LNCaP clone FGC (cell line): ENCODE data around the gene NPL.

ENCODE experiments used
- DNase-seq: peaks from one replicate; pipeline ENCODE4 v3.0.0-alpha.2; 2011; ENCODE audit warnings: low read depth
- H3K4me3 ChIP-seq: 2 replicates; pipeline ENCODE4 v1.5.1; 2011; ENCODE audit warnings: mild to moderate bottlenecking, low read depth, low read length, control low read depth
- TF ChIP-seq, protein P1 (sequence below): IDR thresholded peaks from 2 replicates; pipeline ENCODE4 v1.5.1; 2012; ENCODE audit warnings: mild to moderate bottlenecking; ENCODE audit not compliant: control insufficient read depth, insufficient read depth; ENCODE audit errors: extremely low read depth

The NPL gene

DNA sequence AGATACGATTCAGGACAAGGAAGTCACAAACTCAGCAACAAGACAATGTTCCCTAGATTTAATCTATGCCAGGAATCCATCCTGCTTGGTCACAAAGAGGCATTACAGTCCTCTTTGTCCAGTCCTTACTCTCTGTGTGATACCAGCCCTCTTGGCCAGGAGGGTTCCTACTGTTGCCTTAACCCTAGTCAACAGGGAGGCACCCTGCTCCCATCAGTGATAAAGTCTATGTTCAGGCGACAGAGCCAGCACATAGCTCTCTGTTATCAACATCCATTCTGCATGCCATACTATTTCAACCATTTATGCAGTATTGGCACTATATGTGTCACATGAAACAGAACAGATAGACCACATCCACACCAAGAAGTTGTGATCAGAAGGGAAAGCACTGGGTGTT is 4.4 kb upstream of the NPL start:
- no peak overlapping the region for H3K4me3 ChIP-seq
- no peak for DNase-seq
- TF ChIP-seq, protein P1, sequence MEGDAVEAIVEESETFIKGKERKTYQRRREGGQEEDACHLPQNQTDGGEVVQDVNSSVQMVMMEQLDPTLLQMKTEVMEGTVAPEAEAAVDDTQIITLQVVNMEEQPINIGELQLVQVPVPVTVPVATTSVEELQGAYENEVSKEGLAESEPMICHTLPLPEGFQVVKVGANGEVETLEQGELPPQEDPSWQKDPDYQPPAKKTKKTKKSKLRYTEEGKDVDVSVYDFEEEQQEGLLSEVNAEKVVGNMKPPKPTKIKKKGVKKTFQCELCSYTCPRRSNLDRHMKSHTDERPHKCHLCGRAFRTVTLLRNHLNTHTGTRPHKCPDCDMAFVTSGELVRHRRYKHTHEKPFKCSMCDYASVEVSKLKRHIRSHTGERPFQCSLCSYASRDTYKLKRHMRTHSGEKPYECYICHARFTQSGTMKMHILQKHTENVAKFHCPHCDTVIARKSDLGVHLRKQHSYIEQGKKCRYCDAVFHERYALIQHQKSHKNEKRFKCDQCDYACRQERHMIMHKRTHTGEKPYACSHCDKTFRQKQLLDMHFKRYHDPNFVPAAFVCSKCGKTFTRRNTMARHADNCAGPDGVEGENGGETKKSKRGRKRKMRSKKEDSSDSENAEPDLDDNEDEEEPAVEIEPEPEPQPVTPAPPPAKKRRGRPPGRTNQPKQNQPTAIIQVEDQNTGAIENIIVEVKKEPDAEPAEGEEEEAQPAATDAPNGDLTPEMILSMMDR: no peak

DNA sequence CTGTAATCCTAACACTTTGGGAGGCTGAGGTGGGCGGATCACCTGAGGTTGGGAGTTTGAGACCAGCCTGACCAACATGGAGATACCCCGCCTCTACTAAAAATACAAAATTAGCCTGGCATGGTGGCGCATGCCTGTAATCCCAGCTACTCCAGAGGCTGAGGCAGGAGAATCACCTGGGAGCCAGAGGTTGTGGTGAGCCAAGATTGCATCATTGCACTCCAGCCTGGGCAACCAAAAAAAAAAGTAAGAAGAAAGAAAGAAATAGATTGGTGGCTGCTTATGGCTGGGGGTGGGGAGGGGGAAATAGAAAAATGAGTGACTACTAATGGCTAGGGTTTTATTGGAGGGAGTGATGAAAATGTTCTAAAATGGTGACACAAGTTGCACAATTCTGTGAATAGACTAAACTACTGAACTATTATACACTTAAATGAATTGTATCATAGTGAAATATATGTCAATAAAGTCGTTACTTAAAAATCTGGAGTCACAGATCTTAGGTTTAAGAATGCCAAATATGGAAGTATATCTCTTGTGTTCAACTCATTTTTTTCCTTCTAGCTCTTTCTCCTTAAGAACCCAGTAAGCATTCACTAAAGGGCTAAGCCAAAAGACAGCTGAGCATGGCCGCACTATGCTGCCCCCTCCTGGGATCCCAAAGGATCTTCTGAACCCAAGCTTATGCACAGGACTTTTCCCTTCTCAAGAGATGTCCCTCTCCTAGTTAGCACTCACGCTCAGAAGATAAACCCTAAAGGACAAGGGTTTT is 3.2 kb upstream of the NPL start:
- peak; percentile 43 for DNase-seq
- TF ChIP-seq, protein P1: peak; percentile 84
- no peak overlapping the region for H3K4me3 ChIP-seq

DNA sequence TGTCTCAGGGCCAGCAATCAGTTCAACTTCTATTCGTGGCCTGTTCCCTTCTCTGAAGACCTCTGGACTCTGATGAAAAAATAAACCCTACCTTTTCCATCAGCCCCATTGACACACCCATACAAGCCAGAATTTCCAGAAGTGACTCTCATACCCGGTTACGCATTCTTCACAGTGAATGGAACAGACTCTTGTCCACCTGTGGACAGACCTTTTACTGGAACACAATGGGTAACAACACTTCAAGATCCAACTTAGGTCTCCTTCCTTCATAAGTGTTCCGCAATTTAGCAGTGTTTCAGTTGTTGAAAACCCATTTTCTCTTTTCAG is 2.6 kb upstream of the NPL start:
- DNase-seq: no peak
- H3K4me3 ChIP-seq: no peak overlapping the region
- TF ChIP-seq, protein P1: no peak

DNA sequence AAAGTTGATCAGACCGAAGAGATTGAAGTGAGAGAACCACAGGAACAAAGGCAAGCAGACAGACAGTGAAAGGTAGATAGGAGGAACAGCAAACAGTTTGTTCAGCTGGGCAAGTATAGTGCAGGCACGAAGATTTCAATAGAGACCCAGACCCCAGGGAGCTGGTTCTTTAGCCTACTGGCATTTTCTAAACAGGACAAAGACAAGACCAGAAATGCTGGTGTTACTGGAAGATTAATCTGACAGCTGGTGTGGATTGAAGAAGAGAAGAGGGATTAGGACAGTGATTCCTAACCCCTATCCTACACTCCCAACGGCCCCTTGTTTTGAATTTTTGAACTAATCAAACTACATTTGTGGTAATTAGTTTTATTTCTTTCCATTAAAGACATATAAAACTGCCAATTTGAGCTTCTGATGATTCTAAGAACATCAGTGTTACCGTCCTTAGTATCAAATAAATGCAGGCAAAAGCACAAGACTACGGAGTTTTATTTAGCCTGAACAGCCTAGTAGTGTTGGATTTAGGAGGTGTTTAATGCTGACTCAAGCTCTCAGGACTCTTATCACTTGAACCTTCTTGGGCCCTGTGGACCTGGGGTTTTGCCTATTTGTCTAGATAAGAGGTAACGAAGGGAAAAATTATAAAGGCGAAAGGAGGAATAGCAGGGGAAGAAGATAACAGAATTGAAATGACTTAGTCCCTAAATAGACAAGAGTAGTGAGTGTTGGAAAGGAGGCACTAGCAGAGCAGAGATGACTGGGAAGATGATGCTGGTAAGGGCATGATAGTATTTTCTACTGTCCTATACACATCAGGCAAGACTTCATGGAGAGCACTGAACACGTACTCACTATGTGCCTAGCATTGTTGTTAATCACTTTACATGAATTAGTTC is 2.0 kb downstream of the NPL start:
- H3K4me3 ChIP-seq: no peak overlapping the region
- TF ChIP-seq, protein P1: no peak
- DNase-seq: no peak

DNA sequence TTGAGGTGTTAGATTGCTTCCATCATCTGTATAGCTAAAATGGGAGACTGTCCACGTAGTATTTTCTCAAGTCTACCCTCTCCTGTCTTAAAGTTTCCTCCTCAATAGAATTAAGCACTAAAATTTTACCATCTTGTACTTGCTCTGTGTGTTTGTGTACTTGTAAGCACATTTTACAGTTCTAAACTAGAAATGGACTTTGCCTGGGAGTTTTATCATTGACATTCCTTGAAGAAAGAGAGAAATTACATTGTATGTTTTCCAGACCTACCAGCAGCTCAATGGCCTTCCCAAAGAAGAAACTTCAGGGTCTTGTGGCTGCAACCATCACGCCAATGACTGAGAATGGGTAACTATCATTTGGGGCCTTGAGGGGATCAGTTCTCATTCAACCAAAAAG is 4.5 kb downstream of the NPL start:
- no peak overlapping the region for H3K4me3 ChIP-seq
- TF ChIP-seq, protein P1: no peak
- no peak for DNase-seq

DNA sequence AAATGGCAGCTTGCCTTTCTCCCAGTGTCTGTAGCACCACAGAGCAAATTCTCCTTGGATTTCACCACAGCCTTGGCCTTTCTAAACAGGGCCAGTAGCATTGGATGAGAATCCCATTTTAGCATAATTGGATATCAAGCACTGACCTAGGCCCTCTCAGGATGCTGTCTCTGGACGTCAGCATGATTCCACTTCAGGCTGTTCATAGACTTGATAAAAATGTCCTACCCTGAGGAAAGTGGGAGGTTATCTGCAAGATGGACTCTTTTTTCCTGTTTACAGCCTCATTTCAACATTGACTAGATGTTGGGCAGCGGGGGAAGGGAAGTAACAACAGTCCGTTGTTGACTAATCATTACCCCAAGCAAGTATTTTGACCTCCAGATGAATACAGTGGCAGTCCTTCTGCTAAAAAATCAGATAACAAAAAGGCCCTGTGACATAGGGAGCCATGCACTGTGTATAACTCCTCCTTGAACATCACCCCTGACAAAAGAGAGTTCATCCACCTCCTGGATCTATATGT is 5.2 kb downstream of the NPL start:
- no peak overlapping the region for H3K4me3 ChIP-seq
- TF ChIP-seq, protein P1: no peak
- DNase-seq: no peak
